Measurements from ENCODE around the gene CIAO2B.

- no peak for TF ChIP-seq CTCF (IDR thresholded peaks at IDR 0.05)
- TF ChIP-seq POLR2AphosphoS5 (IDR thresholded peaks at IDR 0.05), result no peak
These were observed 45.3 kb downstream of the CIAO2B start for GRCh38 chr16:66888647-66889615.
